DMS53 treated with DMSO at 0.1 percent for 48 hours (cell line): ENCODE results near the gene REEP3.
"Not testable (repeated sequence)": the region's sequence is repeated elsewhere in the genome, so short reads cannot be mapped to it uniquely, and the experiment has no call there.

Experiments
- DNase-seq: peaks from one replicate; lab custom pipeline; 2025; ENCODE audit not compliant: unreplicated experiment; lab: John Stamatoyannopoulos, UW

REEP3 gene, protein sequence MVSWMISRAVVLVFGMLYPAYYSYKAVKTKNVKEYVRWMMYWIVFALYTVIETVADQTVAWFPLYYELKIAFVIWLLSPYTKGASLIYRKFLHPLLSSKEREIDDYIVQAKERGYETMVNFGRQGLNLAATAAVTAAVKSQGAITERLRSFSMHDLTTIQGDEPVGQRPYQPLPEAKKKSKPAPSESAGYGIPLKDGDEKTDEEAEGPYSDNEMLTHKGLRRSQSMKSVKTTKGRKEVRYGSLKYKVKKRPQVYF

DNA sequence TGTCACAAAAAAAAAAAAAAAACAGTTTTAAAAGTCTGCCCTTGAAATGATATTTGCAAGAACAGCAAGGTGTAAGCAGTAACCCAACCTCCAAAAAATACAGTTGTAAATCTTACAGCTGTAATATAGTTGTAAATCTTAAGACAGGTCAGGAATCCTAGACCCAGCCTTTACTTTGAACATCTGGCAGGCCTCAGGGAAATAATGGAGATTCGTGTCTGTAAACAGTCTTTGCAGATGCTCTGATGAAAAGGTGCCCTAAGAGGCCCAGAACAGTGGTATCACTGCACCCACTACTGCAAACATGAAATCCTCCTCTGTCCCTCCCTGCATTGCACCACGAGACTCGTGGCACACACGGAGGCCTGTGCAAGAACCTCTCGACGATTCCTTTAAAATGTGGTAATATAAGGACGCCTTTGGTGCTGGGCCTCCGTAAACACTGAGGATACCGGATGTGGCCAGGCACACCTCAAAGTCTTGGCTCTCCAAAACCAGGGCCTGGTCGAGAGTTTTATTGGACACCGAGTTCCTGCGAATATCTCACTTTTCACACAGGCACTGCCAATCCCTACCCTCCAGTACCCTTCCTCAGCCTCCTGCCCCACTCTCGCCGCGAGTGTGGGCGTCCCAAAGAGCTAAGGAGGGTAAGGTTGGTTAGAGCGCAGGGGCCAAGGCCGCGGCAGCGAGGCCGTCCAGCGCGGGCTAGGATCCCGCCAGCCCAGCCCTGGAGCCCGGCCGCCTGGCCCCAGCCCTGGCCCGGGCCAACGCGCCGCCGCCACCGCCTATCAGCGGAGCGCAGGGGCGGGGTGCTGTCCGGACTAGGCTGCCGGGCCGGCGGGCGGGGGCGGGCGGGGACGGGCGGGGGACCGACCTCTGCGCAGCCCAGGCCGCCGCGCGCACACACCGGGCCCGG, at the start of gene REEP3:
Gene REEP3, plus strand, starts transcription at position 902 of the 916 bp plus-strand sequence. CDS start 145 bp downstream, outside the sequence.
- peak; percentile 67 for DNase-seq

DNA sequence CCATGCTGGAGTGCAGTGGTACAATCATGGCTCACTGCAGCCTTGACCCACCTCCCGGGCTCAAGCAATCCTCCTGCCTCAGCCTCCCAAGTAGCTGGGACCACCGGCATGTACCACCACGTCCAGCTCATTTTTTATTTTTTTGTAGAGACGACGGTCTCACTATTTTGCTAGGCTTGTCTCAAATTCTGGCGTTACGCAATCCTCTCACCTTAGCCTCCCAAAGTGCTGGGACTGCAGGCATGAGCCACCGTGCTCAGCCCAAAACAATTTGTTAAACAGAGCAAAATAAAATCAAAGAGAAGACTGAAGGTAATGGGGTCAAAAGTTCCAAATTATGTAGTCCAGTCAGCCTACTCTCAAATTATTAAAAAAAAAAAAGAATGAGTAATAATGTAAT, 46.7 kb upstream of the REEP3 start:
- DNase-seq: no peak

DNA sequence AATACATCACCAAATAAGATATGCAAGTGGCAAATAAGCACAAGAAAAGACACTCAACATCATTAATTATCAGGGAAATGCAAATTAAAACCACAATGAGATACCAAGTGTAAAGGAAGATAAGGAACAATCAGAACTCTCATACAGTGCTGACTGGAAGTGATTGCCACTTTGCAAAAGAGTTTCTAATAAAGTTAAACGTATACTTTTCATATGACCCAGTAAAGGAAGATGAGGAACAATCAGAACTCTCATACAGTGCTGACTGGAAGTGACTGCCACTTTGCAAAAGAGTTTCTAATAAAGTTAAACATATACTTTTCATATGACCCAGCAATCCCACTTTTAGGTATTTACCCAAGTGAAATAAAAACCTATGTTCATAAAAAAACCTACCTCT, 43.3 kb upstream of the REEP3 start:
- no peak for DNase-seq

DNA sequence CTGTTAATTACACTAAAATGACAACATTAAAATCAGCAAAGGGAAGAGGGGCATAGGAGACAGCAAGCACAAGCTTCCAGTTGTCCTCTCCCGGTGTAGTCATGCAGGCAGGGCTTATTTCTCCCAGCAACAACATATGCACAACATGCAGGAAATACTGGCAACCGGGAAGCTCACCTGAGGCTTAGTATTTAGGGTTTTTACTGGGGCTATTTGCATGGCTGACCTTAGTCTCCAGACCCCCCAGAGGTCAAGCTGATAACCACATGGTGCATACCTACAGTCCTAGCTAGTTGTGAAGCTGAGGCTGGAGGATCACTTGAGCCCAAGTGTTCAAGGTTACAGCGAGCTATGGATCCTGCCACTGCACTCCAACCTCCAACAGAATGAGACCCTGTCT, 42.6 kb upstream of the REEP3 start:
- no peak for DNase-seq

DNA sequence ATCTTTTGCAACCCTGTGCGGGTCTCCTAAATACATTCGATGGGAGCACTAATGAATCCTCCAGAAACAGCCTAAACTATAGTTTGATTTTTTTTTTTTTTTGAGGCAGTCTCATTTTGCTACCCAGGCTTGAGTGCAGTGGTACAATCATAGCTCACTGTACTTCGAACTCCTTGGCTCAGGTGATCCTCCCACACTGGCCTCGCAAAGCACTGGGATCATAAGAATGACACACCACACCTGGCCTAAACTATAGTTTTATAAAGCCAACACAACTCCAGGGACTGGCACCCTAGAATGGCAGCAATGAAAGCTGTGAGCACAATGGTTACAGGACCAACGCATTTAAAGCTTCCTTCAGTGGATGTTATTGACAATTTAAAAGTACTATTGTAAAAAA, 41.0 kb upstream of the REEP3 start:
- DNase-seq: no peak

DNA sequence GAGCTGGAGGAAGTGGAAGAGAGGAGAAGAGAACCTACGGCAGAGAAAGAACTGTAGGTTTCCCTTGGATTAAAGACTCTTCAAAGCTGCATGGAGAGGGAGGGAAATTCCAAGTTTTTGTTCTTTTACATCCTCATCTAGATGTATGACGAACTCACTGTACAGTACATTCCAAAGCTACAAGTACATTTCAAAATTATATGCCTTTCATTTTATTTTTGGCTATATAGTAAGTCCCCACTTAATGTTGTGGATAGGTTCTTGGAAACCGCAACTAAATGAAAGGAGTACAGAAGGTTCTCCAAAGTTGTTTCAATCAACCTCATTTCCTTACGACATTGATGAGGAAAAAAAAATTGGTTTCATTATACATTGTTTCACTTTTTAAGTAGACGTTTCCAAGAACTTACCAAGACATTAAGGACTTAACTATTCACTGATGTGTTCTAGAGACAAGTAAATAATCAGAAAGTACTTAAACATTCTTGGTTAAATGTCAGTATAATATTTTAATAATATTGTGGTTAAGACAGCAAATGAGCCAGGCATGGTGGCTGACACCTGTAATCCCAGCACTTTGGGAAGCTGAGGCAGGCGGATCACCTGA, 39.3 kb upstream of the REEP3 start:
- DNase-seq: no peak

DNA sequence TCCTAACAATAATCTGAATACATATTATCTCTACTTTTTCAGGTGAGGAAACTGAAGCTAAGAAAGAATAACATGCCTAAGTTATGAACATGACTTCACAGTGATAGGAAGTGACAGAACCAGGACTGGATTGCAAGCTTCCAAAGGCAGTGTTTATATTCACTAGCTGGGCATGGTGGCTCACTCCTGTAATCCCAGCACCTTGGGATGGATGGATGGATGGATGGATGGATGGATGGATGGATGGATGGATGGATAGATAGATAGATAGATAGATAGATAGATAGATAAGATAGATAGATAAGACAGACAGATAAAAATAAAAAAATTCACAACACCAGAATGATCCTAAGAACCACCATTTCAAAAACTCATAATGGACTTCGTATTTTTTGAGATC, 37.2 kb upstream of the REEP3 start:
- no peak for DNase-seq

DNA sequence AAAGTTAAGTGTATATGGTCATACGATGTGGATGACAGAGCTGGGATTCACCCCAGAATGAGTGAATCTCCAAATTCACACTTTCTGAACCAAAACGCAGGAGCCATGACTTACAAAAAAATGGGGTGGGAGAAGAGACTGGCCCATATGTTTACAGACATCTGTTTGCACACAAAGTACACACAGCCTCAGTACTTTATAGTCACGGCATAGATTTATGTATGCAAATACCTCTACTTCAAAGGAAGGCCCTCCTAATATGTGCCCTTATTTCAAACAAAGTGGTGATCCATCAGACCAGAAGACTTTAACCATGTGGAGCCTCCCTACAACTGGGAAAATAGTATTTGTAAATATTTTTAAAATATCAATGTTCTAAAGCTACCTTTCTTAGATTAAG, 33.2 kb upstream of the REEP3 start:
- DNase-seq: no peak

DNA sequence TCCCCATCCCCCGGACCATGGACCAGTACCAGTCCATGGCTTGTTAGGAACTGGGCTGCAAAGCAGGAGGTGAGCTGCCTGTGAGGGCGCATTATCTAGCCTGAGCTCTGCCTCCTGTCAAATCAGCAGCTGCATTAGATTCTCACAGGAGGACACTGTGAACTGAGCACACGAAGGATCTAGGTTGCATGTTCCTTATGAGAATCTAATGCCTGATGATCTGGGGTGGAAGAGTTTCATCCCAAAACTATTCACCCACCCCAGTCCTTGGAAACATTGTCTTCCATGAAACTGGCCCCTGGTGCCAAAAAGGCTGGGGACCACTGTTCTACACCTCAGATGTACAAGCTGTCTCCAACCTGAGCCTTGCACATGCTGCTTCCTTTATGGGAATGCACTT, 31.4 kb upstream of the REEP3 start:
- DNase-seq: no peak

DNA sequence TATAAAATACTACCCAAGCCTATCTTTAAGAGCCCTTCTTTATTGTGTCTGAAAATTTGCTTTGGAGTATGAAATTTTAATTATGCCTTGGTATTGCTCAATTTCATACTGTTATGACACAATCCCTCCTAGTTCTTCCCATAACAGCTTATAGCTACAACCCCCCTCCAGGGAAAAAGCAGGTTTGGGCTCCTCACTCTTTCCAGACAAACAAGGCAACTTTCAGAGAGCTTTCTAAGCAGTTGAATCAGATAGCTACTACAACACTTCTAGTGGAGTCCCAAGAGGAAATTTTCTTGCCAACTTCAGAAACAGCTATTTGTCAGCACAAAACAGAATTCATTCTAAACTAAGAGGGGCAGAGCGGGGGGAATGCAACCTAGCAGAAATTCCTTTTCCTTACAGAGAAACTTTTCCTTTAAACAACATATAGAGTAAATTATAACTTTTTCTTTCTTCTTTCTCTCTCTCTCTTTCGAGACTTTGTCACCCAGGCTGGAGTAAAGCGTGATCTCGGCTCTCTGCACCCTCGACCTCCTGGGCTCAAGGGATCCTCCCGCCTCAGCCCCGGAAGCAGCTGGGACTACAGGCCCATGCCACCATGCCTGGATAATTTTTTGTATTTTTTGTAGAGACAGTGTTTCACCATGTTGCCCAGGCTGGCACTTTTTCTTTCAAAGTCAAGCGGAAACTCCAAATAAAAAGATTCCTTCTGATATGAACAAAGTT, 29.4 kb upstream of the REEP3 start:
- no peak for DNase-seq

DNA sequence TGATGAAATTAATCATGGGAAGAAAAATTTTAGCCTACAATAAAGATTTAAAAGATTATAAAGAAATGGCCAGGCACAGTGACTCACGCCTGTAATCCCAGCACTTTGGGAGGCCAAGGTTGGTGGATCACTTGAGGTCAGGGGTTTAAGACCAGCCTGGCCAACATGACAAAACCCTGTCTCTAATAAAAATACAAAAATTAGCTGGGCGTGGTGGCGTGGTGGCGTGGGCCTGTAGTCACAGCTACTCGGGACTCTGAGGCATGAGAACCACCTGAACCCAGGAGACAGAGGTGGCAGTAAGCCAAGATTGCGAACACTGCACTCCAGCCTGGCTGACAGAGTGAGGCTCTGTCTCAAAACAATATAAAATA, 28.9 kb upstream of the REEP3 start:
- not testable (repeated sequence) for DNase-seq

DNA sequence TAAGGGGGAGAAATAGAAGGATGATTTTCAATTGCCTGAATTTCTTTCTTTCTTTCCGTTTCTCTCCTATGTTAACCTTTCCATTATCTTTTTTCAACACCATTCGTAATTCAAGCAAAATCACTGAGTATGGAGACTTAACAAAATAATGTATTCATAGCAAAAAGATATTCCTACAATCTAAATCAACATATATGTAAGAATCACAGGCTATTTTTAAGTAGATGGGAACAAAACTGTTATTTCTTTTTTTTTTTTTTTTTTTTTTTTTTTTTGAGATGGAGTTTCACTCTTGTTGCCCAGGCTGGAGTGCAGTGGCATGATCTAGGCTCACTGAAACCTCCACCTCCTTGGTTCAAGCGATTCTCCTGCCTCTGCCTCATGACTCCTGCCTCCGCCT, 28.2 kb upstream of the REEP3 start:
- no peak for DNase-seq

DNA sequence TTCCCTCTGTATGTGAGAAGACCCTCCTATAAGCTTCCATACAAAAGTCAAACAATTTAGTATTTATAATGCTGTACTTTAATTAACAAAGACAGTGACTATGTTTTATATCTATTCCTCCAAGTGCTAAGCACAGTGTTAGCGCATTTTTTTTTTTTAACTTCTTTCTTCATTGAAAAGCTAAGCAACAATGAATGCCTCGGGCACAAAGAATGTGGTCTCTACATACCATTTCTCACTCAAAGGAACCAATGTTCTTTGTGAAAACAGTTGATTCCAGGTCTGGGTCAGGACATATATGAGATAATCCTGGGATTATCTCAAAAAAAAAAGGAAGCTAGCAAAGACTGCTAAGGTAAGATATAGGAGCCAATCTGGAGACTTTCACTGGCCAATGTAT, 26.2 kb upstream of the REEP3 start:
- DNase-seq: no peak

DNA sequence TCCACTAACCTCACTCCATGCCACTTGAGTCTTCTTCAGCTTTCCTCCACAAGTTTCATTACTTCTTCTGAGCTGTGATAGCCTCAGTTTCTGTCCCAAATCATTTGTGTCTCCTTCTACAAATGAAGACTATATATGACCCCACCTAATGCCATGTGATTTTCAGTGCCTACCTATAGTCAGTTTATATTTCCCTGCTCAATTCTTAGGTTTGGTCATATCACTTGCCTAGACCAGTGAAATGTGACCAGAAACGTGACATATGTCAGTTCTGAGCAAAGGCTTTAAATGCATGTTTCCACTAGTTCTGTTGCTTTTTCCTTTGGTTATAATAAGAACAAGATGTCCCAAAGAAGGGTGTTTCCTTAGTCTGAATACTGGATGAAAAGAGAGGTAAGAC, 24.6 kb upstream of the REEP3 start:
- DNase-seq: no peak

DNA sequence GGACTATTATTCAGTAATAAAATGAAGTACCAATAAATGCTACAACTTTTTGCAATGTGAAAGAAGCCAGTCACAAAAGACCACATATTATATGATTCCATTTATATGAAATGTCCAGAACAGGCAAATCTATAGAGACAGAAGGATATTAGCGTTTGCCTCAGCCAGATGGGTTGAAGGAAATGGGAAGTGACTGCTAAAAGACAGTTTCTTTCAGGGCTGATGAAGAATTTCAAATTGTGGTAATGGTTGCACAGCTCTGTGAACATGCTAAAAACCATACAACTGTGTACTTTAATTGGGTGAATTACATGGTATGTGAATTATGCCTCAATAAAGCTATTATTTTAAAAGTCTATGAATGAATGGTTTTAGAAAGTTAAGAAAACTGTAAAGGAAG, 23.9 kb upstream of the REEP3 start:
- DNase-seq: no peak

DNA sequence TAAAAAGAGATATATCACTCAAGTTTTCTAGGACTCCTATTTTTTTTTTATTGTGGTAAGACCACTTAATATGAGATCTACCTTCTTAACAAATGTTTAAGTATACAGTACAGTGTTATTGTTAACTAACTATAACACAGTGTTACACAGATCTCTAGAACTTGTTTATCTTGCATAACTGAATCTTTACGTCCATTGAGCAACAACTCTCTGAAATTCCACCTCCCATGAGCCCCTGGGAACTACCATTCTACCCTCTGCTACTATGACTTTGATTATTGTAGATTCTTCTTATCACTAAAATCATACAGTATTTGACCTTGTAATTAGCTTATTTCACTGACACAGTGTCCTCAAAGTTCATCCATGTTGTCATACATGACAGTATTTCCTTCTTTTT, 22.5 kb upstream of the REEP3 start:
- DNase-seq: no peak

DNA sequence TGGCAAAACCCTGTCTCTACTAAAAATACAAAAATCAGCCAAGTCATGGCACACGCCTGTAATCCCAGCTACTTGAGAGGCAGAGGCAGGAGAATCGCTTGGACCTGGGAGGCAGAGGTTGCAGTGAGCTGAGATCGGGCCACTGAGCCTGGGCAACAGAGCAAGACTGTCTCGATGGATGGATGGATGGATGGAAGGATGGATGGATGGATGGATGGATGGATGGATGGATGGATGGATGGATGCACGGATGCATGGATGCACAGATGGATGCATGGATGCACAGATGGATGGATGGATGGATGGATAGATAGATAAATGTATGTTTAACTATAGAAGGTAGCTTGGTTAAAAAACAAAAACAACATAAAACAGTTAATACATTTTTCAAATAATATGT, 20.6 kb upstream of the REEP3 start:
- not testable (repeated sequence) for DNase-seq

DNA sequence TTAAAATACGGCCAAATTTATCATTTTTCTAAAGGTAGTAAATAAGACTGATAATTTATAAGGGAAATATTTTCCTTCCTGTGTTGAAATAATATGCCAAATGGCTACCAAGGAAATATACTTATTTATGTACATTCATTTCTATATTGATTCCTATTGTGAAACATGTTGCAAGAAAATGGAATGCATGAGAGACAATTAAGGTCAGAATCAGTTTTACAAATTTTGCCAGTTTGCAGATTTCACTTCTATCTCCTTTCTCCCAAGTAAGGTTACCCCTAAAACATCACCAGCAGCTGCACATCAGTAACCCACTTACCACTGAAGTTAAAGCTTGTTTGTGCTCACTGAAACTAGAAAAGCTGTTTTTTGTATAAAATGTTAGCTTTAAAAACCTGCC, 19.2 kb upstream of the REEP3 start:
- DNase-seq: no peak

DNA sequence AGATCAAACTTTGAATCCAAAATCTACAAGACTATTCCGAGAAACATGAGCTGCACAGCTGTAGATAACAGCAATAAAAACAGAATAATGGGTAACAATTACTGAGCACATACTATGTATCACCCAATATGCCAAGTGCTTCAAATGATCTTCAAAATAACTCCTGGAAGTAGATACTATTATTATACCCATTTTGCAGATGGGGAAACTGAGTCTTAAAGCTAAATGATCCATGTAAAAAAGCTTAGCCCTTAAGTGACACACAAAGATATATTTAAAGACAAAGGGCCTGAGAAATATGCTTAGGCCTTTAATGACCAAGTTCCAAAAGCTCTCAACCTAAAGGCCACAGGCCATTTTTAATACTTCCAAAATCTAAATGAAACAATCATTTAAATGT, 18.4 kb upstream of the REEP3 start:
- DNase-seq: no peak

DNA sequence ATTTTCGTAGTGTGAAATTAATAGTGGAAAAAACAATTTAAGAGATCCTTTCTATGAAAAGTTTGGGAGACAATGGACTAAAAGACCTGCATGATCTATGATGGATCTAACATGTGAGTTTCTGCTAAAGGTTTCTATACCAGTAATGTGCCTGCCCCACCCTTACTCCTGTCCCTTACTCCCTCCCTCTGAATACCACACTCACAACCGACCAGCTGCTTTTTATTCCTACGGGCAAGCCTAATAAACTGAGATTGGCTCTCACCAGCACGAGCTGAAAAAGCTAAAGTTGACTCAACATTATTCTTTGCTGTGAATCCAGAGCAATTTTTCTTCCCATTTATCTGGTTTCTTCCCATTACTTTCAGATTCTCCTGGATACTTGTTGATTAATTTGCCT, 17.8 kb upstream of the REEP3 start:
- DNase-seq: no peak

DNA sequence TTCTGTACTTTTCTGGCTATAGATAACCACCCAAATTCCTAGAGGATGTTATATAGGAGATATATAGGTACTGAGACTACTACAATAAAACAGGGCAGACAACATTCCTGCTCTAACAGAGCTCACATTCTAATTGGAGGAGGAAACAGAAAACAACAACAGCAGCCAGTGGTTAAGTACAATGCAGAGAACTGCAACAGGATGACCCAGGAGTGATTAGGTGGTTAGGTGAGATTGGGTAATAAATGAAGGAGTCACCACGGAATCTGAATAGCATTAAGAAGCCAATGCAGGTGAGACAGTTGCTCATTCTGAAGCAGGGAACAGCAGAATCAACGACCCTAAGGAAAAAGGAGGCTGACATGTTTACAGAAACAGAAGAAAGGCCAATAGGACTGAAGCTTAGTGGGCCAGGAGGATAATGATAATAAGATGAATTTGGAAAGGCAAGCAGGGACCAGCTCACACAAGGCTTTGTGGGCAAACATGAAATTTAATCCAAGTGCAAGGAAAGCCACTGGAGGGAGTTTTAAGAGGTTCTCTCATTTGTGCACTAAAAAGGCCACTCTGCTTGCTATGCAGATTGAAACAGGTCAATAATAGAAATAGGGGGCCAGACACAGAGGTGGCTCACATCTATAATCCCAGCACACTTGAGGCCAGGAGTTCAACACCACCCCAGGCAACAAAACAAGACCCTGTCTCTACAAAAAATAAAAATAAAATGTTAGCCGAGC, 16.9 kb upstream of the REEP3 start:
- no peak for DNase-seq
